H9 (cell line): ENCODE data around the gene TENM3. TPM values are rescaled to one million over a fixed set of nuclear protein-coding genes. Genes with fewer than 3 reads are reported as not detected.

Experiments used
- DNase-seq: peaks from one replicate; pipeline ENCODE4 v3.0.0-alpha.2; 2017
- H2AFZ ChIP-seq: one replicate; pipeline ENCODE4 v1.6.1; 2013; ENCODE audit warnings: mild to moderate bottlenecking, low read length, control low read depth, moderate library complexity
- H2AK5ac ChIP-seq: 2 replicates; pipeline ENCODE4 v1.6.1; 2013; ENCODE audit warnings: low read length, control low read depth, mixed read lengths; ENCODE audit not compliant: insufficient read length
- H2BK120ac ChIP-seq: one replicate; pipeline ENCODE4 v1.6.1; 2013; ENCODE audit warnings: low read depth, mild to moderate bottlenecking, low read length, control low read depth, inconsistent platforms; ENCODE audit not compliant: poor library complexity, severe bottlenecking
- H2BK12ac ChIP-seq: 2 replicates; pipeline ENCODE4 v1.6.1; 2013; ENCODE audit warnings: low read length, control low read depth, mixed read lengths, low read depth; ENCODE audit not compliant: insufficient read length
- H2BK15ac ChIP-seq: 2 replicates; pipeline ENCODE4 v1.6.1; 2013; ENCODE audit warnings: low read depth, low read length, control low read depth
- H2BK20ac ChIP-seq: one replicate; pipeline ENCODE4 v1.6.1; 2013; ENCODE audit warnings: low read depth, mild to moderate bottlenecking, low read length, control low read depth, inconsistent platforms; ENCODE audit not compliant: poor library complexity, severe bottlenecking
- H2BK5ac ChIP-seq: 2 replicates; pipeline ENCODE4 v1.6.1; 2013; ENCODE audit warnings: low read length, control low read depth, mixed read lengths; ENCODE audit not compliant: insufficient read length
- H3K14ac ChIP-seq: 2 replicates; pipeline ENCODE4 v1.6.1; 2013; ENCODE audit warnings: low read length, control low read depth; ENCODE audit not compliant: insufficient read depth
- H3K18ac ChIP-seq: 2 replicates; pipeline ENCODE4 v1.6.1; 2013; ENCODE audit warnings: low read depth, mild to moderate bottlenecking, mixed read lengths, low read length, control low read depth; ENCODE audit not compliant: insufficient read length
- H3K23ac ChIP-seq: 2 replicates; pipeline ENCODE4 v1.6.1; 2013; ENCODE audit warnings: low read length, control low read depth, mixed read lengths, low read depth; ENCODE audit not compliant: insufficient read length
- H3K23me2 ChIP-seq: 2 replicates; pipeline ENCODE4 v1.6.1; 2013; ENCODE audit warnings: low read depth, mild to moderate bottlenecking, mixed read lengths, low read length, control low read depth; ENCODE audit not compliant: insufficient read length, poor library complexity, severe bottlenecking
- H3K27ac ChIP-seq: 2 replicates; pipeline ENCODE4 v1.5.1; 2013; ENCODE audit warnings: low read length, control low read depth, mixed read lengths, low read depth; ENCODE audit not compliant: insufficient read length
- H3K27me3 ChIP-seq: 2 replicates; pipeline ENCODE4 v1.6.1; 2013; ENCODE audit warnings: low read length, control low read depth, inconsistent platforms; ENCODE audit not compliant: insufficient read depth
- H3K4ac ChIP-seq: 2 replicates; pipeline ENCODE4 v1.6.1; 2013; ENCODE audit warnings: low read depth, mild to moderate bottlenecking, control low read depth, inconsistent platforms, low read length, moderate library complexity
- H3K4me1 ChIP-seq: 2 replicates; pipeline ENCODE4 v1.6.1; 2013; ENCODE audit warnings: low read length, control low read depth, inconsistent platforms; ENCODE audit not compliant: insufficient read depth
- H3K4me2 ChIP-seq: 2 replicates; pipeline ENCODE4 v1.6.1; 2013; ENCODE audit warnings: low read length, control low read depth, mixed read lengths; ENCODE audit not compliant: insufficient read length, insufficient read depth
- H3K56ac ChIP-seq: 2 replicates; pipeline ENCODE4 v1.6.1; 2013; ENCODE audit warnings: low read depth, mild to moderate bottlenecking, mixed read lengths, low read length, control low read depth; ENCODE audit not compliant: insufficient read length
- H3K79me1 ChIP-seq: 2 replicates; pipeline ENCODE4 v1.6.1; 2013; ENCODE audit warnings: low read depth, mild to moderate bottlenecking, moderate library complexity, low read length, control low read depth, inconsistent platforms; ENCODE audit not compliant: insufficient read depth, poor library complexity, severe bottlenecking
- H3K79me2 ChIP-seq: 2 replicates; pipeline ENCODE4 v1.6.1; 2013; ENCODE audit warnings: low read length, control low read depth, inconsistent platforms; ENCODE audit not compliant: insufficient read depth
- H3K9ac ChIP-seq: 2 replicates; pipeline ENCODE4 v1.6.1; 2013; ENCODE audit warnings: low read length, control low read depth, mixed read lengths; ENCODE audit not compliant: insufficient read length; ENCODE audit errors: extremely low read depth
- H3K9me3 ChIP-seq: one replicate; pipeline ENCODE4 v1.6.1; 2013; ENCODE audit warnings: low read depth, low read length, inconsistent platforms; ENCODE audit not compliant: control insufficient read depth
- H3T11ph ChIP-seq: one replicate; pipeline ENCODE4 v1.6.1; 2013; ENCODE audit warnings: mild to moderate bottlenecking, low read length, control low read depth, inconsistent platforms
- H4K20me1 ChIP-seq: one replicate; pipeline ENCODE4 v1.6.1; 2013; ENCODE audit not compliant: control insufficient read depth, insufficient read length, insufficient read depth
- H4K5ac ChIP-seq: 2 replicates; pipeline ENCODE4 v1.6.1; 2013; ENCODE audit warnings: low read depth, mild to moderate bottlenecking, mixed read lengths, low read length, control low read depth; ENCODE audit not compliant: insufficient read length
- H4K8ac ChIP-seq: replicated peaks from 2 replicates; pipeline ENCODE4 v1.6.1; 2013; ENCODE audit warnings: low read length, control low read depth, mixed read lengths, low read depth; ENCODE audit not compliant: insufficient read length
- H4K91ac ChIP-seq: 2 replicates; pipeline ENCODE4 v1.6.1; 2013; ENCODE audit warnings: low read depth, mild to moderate bottlenecking, moderate library complexity, mixed read lengths, low read length, control low read depth; ENCODE audit not compliant: insufficient read length
- H3K27ac Mint-ChIP-seq, 3 experiments: 2 replicates in 2 of 3; 3 replicates in 1 of 3; pipeline ENCODE4 v1.8.0; 2020 to 2021; ENCODE audit warnings: mixed read lengths in 3 of 3, mild to moderate bottlenecking in 1 of 3, moderate library complexity in 1 of 3
- H3K27me3 Mint-ChIP-seq: 2 replicates; pipeline ENCODE4 v1.8.0; 2021; ENCODE audit warnings: low read depth, mild to moderate bottlenecking, moderate library complexity, mixed read lengths
- H3K36me3 Mint-ChIP-seq, 3 experiments: 2 replicates in 2 of 3; 3 replicates in 1 of 3; pipeline ENCODE4 v1.8.0; 2020 to 2021; ENCODE audit warnings: low read depth in 3 of 3, mixed read lengths in 3 of 3; ENCODE audit not compliant: insufficient read depth in 1 of 3
- H3K4me1 Mint-ChIP-seq, 2 experiments: 2 replicates each; pipeline ENCODE4 v1.8.0; 2020; ENCODE audit warnings: mixed read lengths in 2 of 2
- H3K4me3 Mint-ChIP-seq, 2 experiments: 2 replicates in 1 of 2; 3 replicates in 1 of 2; pipeline ENCODE4 v1.8.0; 2020 to 2021; ENCODE audit warnings: mild to moderate bottlenecking in 2 of 2, mixed read lengths in 2 of 2, moderate library complexity in 1 of 2
- H3K9me3 Mint-ChIP-seq, 2 experiments: 2 replicates in 1 of 2; 3 replicates in 1 of 2; pipeline ENCODE4 v1.8.0; 2020; ENCODE audit warnings: mild to moderate bottlenecking in 2 of 2, mixed read lengths in 2 of 2, moderate library complexity in 1 of 2
- CTCF ChIP-seq: fragments of 200-600 bp; sonication (generic); conservative IDR thresholded peaks from 3 replicates; pipeline ENCODE4 v1.8.0; 2021; ENCODE audit warnings: antibody characterized with exemption, mild to moderate bottlenecking
- WGBS: extraction: QIAGEN DNeasy Blood & Tissue Kit; methylation state at CpG from one replicate; pipeline ENCODE4 v1.1.7; 2013; ENCODE audit warnings: missing lambda C conversion rate, low lambda C conversion rate, mixed read lengths; ENCODE audit not compliant: insufficient read length; ENCODE audit errors: extremely low coverage; 5-methylcytosine and 5-hydroxymethylcytosine counted together
- total RNA-seq: library from RNA; stranded (reverse); gene quantifications from 2 replicates; pipeline ENCODE4 v1.2.1, GENCODE V29; 2021

The TENM3 gene
- total RNA-seq, 1 experiment from 2014 or later: 49.6 TPM

GRCh38 chr4:182230256-182230655, 12.9 kb upstream of the TENM3 start:
- Histone ChIP-seq H3K4me1 (no peaks in the 10 kb centered on the region), H2AK5ac (no peak overlapping the region), H3K23me2 (no peaks in the 10 kb centered on the region), H3T11ph (no peak overlapping the region), H2BK15ac (no peak overlapping the region), H2BK120ac (no peak overlapping the region), H4K91ac (no peak overlapping the region), H4K5ac (no peak overlapping the region), H3K4ac (no peak overlapping the region), H3K18ac (no peak overlapping the region), H3K27ac (no peak overlapping the region), H2BK12ac (no peak overlapping the region), H3K79me2 (no peaks in the 10 kb centered on the region), H3K23ac (no peak overlapping the region), H3K79me1 (no peaks in the 10 kb centered on the region), H2BK20ac (no peak overlapping the region), H2BK5ac (no peak overlapping the region), H3K4me2 (no peak overlapping the region), H4K8ac (no peak overlapping the region), H3K9me3 (no peaks in the 10 kb centered on the region), H3K27me3 (no peaks in the 10 kb centered on the region), H3K9ac (no peak overlapping the region), H2AFZ (no peak overlapping the region), H3K14ac (no peak overlapping the region), H4K20me1 (no peaks in the 10 kb centered on the region), H3K56ac (no peak overlapping the region)
- Mint-ChIP-seq H3K4me1 (peaks cover 10 to 14% of the 10 kb centered on the region in 2 experiments), H3K4me3 (no peak overlapping the region), H3K36me3 (no peaks in the 10 kb centered on the region), H3K27ac (no peak overlapping the region), H3K27me3 (no peaks in the 10 kb centered on the region), H3K9me3 (no peaks in the 10 kb centered on the region)
- no peak for DNase-seq
- no peak for TF ChIP-seq CTCF
- WGBS: no CpG with 5 or more reads among the region's 11 CpGs
